A673 (cell line): ENCODE results near the gene UBP1.

Experiments
- CTCF ChIP-seq: fragments of 300-800, 200-600 bp; sonication (generic); conservative IDR thresholded peaks from 2 replicates; pipeline ENCODE4 v1.5.1; 2017; ENCODE audit warnings: low read depth, mild to moderate bottlenecking, antibody characterized with exemption, low read length, moderate library complexity, mixed read lengths
- EZH2 ChIP-seq: fragments of 200-600 bp; sonication (generic); IDR thresholded peaks from 2 replicates; pipeline ENCODE4 v1.6.1; 2017; ENCODE audit warnings: borderline replicate concordance, low read depth, mild to moderate bottlenecking, mixed read lengths, antibody characterized with exemption, low read length; ENCODE audit not compliant: poor library complexity, severe bottlenecking

DNA sequence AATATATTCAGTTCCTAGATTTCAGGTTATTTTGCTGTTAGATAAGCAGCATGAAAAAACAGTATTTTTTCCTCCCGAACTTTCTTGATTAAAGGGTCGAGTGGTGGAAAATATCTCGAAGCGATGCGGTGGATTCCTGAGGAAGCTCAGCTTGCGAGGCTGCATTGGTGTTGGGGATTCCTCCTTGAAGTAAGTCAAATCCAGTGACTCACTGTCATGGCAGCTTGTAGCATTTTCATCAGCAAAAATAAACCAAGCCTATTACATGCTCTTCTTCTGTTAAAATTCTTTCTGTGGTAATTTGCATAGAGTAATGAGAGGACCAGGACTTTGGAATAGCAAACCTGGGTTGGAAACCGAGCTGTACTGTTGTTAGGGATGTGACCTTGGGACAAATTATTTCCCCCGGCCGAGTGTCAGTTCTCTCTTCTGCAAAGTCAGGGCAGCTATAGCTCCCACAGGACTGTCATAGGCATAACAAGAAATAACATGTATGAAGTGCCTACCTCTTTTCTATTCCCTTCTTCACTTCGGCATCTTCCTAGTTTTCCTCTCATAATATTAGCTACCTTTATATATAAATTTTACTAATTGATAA lies 75.6 kb downstream of the UBP1 start:
- TF ChIP-seq EZH2: no peak
- no peak for TF ChIP-seq CTCF
